Measurements from ENCODE around the gene PRKCI.
"Not testable (repeated sequence)": the region's sequence is repeated elsewhere in the genome, so short reads cannot be mapped to it uniquely, and the experiment has no call there.

The PRKCI gene

DNA sequence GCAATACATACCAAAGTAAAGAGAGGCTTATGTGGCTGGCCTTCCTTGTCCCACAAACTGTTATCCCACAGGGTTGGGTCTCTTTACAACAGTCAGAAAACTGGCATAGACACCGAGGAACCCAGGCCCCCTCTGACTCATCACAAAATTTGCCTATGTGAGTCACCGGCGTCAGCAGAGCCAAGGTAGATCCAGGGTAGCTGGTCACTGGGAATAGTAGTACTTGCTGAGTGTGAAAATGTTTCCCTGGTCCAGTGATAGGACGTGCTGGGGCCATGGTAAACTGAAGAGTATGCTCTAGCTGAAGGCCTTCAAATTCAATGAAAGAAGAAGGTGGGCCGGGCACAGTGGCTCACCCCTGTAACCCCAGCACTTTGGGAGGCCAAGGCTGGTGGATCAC is 108.1 kb downstream of the PRKCI start:
- Mint-ChIP-seq H3K4me3 (no peak overlapping the region), H3K27ac (no peak overlapping the region), H3K27me3 (no peaks in the 10 kb centered on the region), H3K9me3 (no peaks in the 10 kb centered on the region), H3K4me1 (no peaks in the 10 kb centered on the region), H3K36me3 (ENCODE audit: low read depth) (no peaks in the 10 kb centered on the region)
- ATAC-seq, result peak; percentile 40
- no peak for DNase-seq

GRCh38 chr3:170331143-170331542 is 108.9 kb downstream of the PRKCI start:
- Mint-ChIP-seq H3K27ac (no peak overlapping the region), H3K27me3 (no peaks in the 10 kb centered on the region), H3K4me3 (no peak overlapping the region), H3K9me3 (no peaks in the 10 kb centered on the region), H3K4me1 (no peaks in the 10 kb centered on the region), H3K36me3 (ENCODE audit: low read depth) (no peaks in the 10 kb centered on the region)
- DNase-seq (no peak), ATAC-seq (no peak)

GRCh38 chr3:170337420-170337819 is 115.2 kb downstream of the PRKCI start:
- no peak for ATAC-seq
- Mint-ChIP-seq H3K9me3 (peaks cover 8% of the 10 kb centered on the region), H3K27ac (no peak overlapping the region), H3K4me3 (no peak overlapping the region), H3K27me3 (no peaks in the 10 kb centered on the region), H3K36me3 (ENCODE audit: low read depth) (no peaks in the 10 kb centered on the region), H3K4me1 (no peaks in the 10 kb centered on the region)
- no peak for DNase-seq

DNA sequence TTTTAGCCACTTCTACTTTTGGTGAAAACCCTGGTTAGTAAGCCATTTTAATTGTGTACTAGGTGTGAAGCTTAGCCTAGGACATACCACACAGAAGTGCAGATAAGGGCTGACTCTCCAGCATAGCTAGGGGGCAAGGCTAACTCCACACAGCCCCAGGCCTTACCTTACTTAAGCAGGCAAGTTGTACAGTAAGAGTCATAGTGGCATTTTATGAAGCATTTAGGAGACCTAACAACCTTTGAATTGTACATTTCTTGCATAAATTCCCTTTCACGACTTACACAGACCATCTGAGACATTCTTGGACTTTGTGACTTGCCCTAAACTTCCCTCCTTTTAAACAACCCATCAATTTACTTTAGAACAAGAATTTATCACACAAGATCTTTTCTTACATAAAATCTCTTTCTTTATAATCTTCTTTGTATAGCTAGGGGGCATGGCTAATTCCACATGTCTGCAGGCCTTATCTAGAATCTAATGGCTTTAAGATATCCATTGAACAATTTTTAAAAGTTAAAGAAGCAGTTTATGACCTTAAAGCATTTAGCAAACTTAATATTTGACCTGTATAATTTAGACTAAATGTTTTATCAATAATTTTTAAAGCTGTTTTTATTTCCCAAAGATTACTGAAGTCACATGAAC is 116.6 kb downstream of the PRKCI start:
- Mint-ChIP-seq H3K9me3 (peaks cover 8% of the 10 kb centered on the region), H3K27ac (no peak overlapping the region), H3K27me3 (no peaks in the 10 kb centered on the region)

DNA sequence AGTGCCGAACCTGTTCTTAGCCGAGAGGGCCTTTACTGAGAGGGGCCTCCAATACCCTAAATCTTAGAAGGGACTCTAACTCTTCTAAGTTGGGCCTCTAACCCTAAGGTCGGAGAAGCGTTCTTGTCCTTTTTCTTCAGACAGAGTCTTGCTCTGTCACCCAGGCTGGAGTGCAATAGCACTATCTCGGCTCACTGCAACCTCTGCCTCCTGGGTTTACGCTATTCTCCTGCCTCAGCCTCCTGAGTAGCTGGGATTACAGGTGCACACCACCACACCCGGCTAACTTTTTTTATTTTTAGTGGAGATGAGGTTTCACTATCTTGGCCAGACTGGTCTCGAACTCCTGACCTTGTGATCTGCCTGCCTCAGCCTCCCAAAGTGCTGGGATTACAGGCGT is 120.0 kb downstream of the PRKCI start:
- not testable (repeated sequence) for H3K27ac Mint-ChIP-seq, H3K4me1 Mint-ChIP-seq

More for the DNA sequence above, 116.6 kb downstream of the PRKCI start:
- H3K36me3 Mint-ChIP-seq (ENCODE audit: low read depth), result no peaks in the 10 kb centered on the region
- H3K4me3 Mint-ChIP-seq, result no peak overlapping the region
- H3K4me1 Mint-ChIP-seq, result no peaks in the 10 kb centered on the region
- no peak for ATAC-seq
- no peak for DNase-seq

DNA sequence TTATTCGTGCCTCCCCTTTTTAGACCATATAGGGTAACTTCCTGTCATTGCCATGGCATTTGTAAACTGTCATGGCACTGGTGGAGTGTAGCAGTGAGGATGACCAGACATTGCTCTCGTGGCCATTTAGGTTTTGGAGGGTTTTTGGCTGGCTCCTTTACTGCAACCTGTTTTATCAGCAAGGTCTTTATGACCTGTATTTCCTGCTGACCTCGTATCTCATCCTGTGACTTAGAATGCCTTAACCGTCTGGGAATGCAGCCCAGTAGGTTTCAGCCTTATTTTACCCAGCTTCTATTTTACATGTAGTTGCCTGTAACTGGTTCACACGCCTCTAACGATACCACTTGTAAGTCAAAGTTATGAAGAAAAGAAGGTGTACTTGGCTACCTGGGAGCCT is 121.6 kb downstream of the PRKCI start:
- not testable (repeated sequence) for ATAC-seq; H3K27ac Mint-ChIP-seq; H3K27me3 Mint-ChIP-seq; H3K4me3 Mint-ChIP-seq; H3K9me3 Mint-ChIP-seq; DNase-seq; H3K36me3 Mint-ChIP-seq (ENCODE audit: low read depth); H3K4me1 Mint-ChIP-seq

More for the DNA sequence above, 120.0 kb downstream of the PRKCI start:
- DNase-seq; ATAC-seq; H3K4me3 Mint-ChIP-seq; H3K36me3 Mint-ChIP-seq (ENCODE audit: low read depth); H3K9me3 Mint-ChIP-seq; H3K27me3 Mint-ChIP-seq: not testable (repeated sequence)

DNA sequence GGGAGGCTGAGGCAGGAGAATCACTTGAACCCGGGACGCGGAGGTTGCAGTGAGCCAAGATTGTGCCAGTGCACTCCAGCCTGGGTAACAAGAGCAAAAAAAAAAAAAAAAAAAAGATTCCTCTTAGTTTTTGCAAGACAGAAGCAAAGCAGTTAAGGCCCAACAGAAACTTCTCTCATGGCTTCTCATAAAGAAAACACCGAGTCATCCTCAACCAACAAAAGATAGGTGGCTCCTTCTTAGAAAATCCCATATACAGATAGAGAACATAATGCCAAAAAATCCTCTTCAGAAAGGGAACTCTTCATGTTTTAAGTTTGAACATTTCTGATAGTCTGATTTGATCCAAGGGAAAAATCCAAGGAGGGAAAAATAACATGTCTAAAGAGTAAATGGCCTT is 122.7 kb downstream of the PRKCI start:
- no peak for ATAC-seq
- Mint-ChIP-seq H3K36me3 (ENCODE audit: low read depth) (no peaks in the 10 kb centered on the region), H3K9me3 (no peaks in the 10 kb centered on the region), H3K27ac (no peak overlapping the region), H3K27me3 (no peaks in the 10 kb centered on the region), H3K4me1 (peaks cover 9% of the 10 kb centered on the region), H3K4me3 (no peak overlapping the region)
- no peak for DNase-seq

DNA sequence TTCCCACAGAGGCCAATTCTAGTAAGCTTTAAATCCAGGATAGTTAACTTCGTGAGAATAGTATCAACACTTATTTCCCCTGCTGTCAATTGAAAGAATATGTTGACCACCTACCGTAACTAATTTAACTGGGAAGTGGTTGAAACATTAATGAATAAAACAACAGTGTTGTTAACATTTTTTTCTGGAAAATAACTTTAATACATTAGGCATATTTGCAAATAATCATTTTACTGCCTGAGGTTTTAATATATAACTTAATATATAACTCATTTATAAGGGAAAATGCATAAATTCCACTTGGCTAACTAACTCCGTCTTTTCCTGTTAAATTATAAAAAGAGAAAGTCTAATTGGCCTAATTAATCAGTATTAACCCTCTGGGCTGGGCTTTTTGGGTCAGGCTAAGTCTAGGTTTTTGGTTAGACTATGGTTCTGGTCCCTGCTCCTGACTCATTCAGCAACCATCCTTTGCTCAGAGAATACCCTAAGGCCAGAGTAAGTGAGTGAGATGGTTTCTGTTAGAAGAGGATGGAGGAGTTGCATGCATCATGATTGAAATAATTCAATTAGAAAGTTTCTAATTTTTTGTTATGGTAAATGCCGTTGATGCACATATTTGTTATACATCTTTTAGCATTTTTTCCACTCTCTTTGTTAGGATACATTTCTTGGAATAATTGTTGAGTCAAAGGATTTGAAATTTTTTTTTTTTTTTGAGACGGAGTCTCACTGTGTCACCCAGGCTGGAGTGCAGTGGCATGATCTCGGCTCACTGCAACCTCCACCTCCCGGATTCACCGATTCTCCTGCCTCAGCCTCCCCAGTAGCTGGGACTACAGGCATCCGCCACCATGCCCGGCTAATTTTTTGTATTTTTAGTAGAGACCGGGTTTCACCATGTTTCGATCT is 124.5 kb downstream of the PRKCI start:
- DNase-seq (no peak), ATAC-seq (no peak)
- Mint-ChIP-seq H3K4me3 (no peak overlapping the region), H3K9me3 (no peaks in the 10 kb centered on the region), H3K36me3 (ENCODE audit: low read depth) (no peaks in the 10 kb centered on the region), H3K4me1 (peaks cover 16% of the 10 kb centered on the region), H3K27me3 (no peaks in the 10 kb centered on the region), H3K27ac (no peak overlapping the region)

DNA sequence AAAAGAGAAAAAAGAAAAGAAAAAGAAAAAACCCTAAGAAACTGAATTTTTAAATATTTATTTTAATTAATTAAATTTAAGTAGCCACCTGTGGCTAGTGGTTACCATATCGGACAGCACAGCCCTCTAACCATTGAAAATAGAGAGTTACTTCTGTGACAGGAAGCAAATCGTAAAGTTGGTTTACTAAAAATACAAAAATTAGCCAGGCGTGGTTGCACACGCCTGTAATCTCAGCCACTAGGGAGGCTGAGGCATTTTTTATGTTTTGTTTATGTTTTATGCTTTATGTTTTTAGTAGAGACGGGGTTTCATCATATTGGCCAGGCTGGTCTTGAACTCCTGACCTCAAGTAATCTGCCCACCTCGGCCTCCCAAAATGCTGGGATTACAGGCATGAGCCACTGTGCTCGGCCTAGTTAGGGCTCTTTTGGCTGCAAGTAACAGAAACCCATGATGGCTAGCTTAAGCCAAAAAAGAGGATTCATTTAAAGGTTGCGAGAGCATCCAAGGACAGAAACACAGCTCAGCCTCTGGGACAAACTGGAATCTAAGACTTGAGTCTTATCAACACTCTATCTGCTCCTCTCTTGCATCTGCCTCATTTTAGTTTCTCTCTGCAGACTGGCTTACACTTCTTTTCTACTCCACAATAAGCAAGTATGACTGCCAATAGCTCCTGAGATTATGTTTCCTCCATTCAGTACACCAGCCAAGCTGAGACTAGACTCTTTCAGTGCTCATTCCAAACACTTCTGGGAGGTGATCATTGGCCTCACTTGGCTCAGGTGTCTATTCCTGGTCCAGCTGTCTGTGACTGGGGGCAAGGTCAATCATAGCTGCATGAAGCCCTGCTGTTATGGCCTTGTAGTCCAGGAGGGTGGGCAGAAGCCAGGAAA is 128.5 kb downstream of the PRKCI start:
- no peaks in the 10 kb centered on the region for H3K9me3 Mint-ChIP-seq
- no peaks in the 10 kb centered on the region for H3K36me3 Mint-ChIP-seq (ENCODE audit: low read depth)
- ATAC-seq (no peak), DNase-seq (no peak)
- H3K27me3 Mint-ChIP-seq, result no peaks in the 10 kb centered on the region
- no peak overlapping the region for H3K4me3 Mint-ChIP-seq
- peaks cover 30% of the 10 kb centered on the region for H3K4me1 Mint-ChIP-seq
- no peak overlapping the region for H3K27ac Mint-ChIP-seq

DNA sequence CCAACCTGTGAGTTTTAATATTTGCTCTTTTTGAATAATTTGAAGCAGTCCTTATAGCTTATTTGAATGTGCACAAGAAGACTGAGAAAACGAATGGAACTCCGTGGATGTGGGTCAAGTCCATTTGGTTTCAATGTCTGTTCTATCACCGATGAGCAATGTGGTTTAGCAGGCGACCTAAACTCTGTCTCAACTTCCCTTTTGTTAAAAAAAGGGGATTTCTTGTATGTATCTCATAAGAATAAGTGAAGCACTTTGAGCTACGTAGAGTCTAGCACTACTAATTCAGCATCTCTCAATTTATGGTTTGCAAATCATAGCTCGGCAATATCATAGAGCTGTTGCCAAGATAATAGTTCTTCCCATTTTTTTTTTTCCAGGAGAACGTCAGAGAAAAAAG is 130.7 kb downstream of the PRKCI start:
- Mint-ChIP-seq H3K36me3 (ENCODE audit: low read depth) (no peaks in the 10 kb centered on the region), H3K9me3 (no peaks in the 10 kb centered on the region), H3K27ac (no peak overlapping the region), H3K4me1 (peaks cover 39% of the 10 kb centered on the region), H3K27me3 (no peaks in the 10 kb centered on the region), H3K4me3 (no peak overlapping the region)
- ATAC-seq (no peak), DNase-seq (no peak)

DNA sequence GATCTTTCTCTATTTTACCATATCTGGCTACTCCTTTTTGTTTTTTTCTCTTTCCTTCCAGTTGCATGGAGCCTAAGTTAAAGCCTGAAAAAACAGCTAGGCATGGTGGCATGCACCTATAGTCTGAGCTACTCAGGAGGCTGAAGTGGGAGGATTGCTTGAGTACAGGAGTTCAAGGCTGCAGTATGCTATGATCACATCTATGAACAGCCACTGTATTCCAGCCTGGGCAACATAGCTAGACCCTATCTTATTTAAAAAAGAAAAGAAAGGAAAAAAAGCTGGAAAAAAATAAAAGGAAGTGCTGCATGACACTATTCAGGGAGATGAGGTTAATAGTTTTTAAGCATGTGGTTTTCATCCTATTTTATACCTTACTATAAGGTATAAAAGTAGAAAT is 131.3 kb downstream of the PRKCI start:
- Mint-ChIP-seq H3K9me3 (no peaks in the 10 kb centered on the region), H3K4me1 (peaks cover 42% of the 10 kb centered on the region), H3K27me3 (no peaks in the 10 kb centered on the region), H3K4me3 (peak overlapping the region; percentile 3), H3K27ac (no peak overlapping the region), H3K36me3 (ENCODE audit: low read depth) (peaks cover 2% of the 10 kb centered on the region)
- DNase-seq, result no peak
- no peak for ATAC-seq

DNA sequence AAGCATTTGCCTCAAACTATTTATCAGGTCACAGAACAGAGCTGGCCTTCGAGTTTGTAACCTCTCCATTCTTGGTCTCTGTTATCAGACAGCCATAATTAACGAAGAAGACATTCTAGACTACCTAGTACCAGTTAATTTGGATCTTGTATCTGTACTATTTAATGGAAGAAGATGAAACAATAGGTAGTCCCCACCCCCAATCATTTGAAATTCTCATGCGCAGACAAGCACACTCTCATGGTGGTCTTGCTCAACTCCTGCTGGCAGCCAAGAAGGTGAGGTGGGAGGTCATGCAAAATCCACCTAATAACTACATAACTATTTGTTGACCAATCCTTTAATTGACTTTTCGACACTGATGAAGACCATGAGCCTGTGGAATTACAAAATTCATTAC is 132.5 kb downstream of the PRKCI start:
- no peak overlapping the region for H3K27ac Mint-ChIP-seq
- DNase-seq, result no peak
- no peaks in the 10 kb centered on the region for H3K9me3 Mint-ChIP-seq
- no peak for ATAC-seq
- H3K4me1 Mint-ChIP-seq, result peaks cover 48% of the 10 kb centered on the region
- H3K36me3 Mint-ChIP-seq (ENCODE audit: low read depth), result peaks cover 5% of the 10 kb centered on the region
- no peaks in the 10 kb centered on the region for H3K27me3 Mint-ChIP-seq
- H3K4me3 Mint-ChIP-seq, result no peak overlapping the region

All from activated naive CD8-positive, alpha-beta T cell treated with anti-CD3 and anti-CD28 coated beads, Interleukin-2, amount 50 U/mL, for 24 hours (primary cell).